CD4-positive, alpha-beta memory T cell (primary cell): Measurements from ENCODE around the gene AGPAT4. TPM values are rescaled to one million over a fixed set of nuclear protein-coding genes. Genes with fewer than 3 reads are reported as not detected.

Experiments
- CTCF ChIA-PET: fragments of 350-600 bp; sonication (Branson Sonifier 250); formaldehyde crosslinking; loops from one replicate; lab custom pipeline; 2021; ENCODE audit warnings: inconsistent platforms; ENCODE audit not compliant: partially characterized antibody; lab: Charles Lee
- POLR2A ChIA-PET: fragments of 350-600 bp; sonication (Branson Sonifier 250); formaldehyde crosslinking; loops from one replicate; lab custom pipeline; 2021; ENCODE audit not compliant: partially characterized antibody; lab: Charles Lee
- DNase-seq, 5 donors: peaks; one replicate each; pipeline versions ENCODE4 v3.0.0 to v3.0.0-alpha.2; 2020 to 2022; ENCODE audit warnings: mixed read lengths in 1 of 5
- H3K27ac ChIP-seq: one replicate; pipeline ENCODE4 v1.7.0; 2013; ENCODE audit warnings: low read depth, low read length
- H3K27me3 ChIP-seq: 2 replicates; pipeline ENCODE4 v1.7.0; 2013; ENCODE audit warnings: mild to moderate bottlenecking, low read length, moderate library complexity; ENCODE audit not compliant: insufficient read depth
- H3K36me3 ChIP-seq: 2 replicates; pipeline ENCODE4 v1.7.0; 2013; ENCODE audit warnings: mild to moderate bottlenecking, low read length, moderate library complexity; ENCODE audit not compliant: insufficient read depth
- H3K4me1 ChIP-seq: 2 replicates; pipeline ENCODE4 v1.7.0; 2013; ENCODE audit warnings: mild to moderate bottlenecking, low read length, moderate library complexity; ENCODE audit not compliant: insufficient read depth
- H3K4me3 ChIP-seq, 2 donors: one replicate each; pipeline ENCODE4 v1.7.0; 2013; ENCODE audit warnings: low read length in 2 of 2, mild to moderate bottlenecking in 1 of 2
- H3K9me3 ChIP-seq, 2 donors: one replicate each; pipeline ENCODE4 v1.7.0; 2013; ENCODE audit warnings: low read length in 2 of 2, control low read depth in 1 of 2; ENCODE audit not compliant: control insufficient read depth in 1 of 2
- H3K27ac Mint-ChIP-seq, 7 donors: one replicate each; pipeline ENCODE4 v1.8.0; 2020 to 2021; ENCODE audit warnings: mixed read lengths in 7 of 7, mild to moderate bottlenecking in 6 of 7, inconsistent platforms in 3 of 7, moderate library complexity in 3 of 7
- H3K27me3 Mint-ChIP-seq, 2 donors: one replicate each; pipeline ENCODE4 v1.8.0; 2020 to 2021; ENCODE audit warnings: mixed read lengths in 2 of 2
- H3K36me3 Mint-ChIP-seq, 2 donors: one replicate each; pipeline ENCODE4 v1.8.0; 2020 to 2021; ENCODE audit warnings: mixed read lengths in 2 of 2, inconsistent platforms in 1 of 2, mild to moderate bottlenecking in 1 of 2
- H3K4me1 Mint-ChIP-seq, 4 donors: one replicate each; pipeline ENCODE4 v1.8.0; 2020 to 2021; ENCODE audit warnings: mixed read lengths in 4 of 4, mild to moderate bottlenecking in 1 of 4
- H3K4me3 Mint-ChIP-seq, 8 donors: one replicate each; pipeline ENCODE4 v1.8.0; 2020 to 2021; ENCODE audit warnings: mixed read lengths in 8 of 8, mild to moderate bottlenecking in 7 of 8, moderate library complexity in 6 of 8, inconsistent platforms in 3 of 8
- H3K9me3 Mint-ChIP-seq, 8 donors: one replicate each; pipeline ENCODE4 v1.8.0; 2020 to 2021; ENCODE audit warnings: mixed read lengths in 8 of 8, mild to moderate bottlenecking in 5 of 8, inconsistent platforms in 3 of 8, moderate library complexity in 1 of 8
- intact Hi-C: fragments of 100-400 bp; cut with micrococcal nuclease; formaldehyde crosslinking; loops from one replicate; pipeline ENCODE4 v1.15.1; 2023
- polyA plus RNA-seq, 2 donors: library from polyadenylated mRNA; unstranded; fragments of 300-500 nt; fragmentation: Illumina TruSeq; gene quantifications; one replicate each; pipeline ENCODE4 v1.2.3, GENCODE V29; 2021
- total RNA-seq, 2 experiments: library from RNA; stranded (reverse); gene quantifications; one replicate each; pipeline ENCODE4 v1.2.3, GENCODE V29; 2021

Gene AGPAT4
- total and polyA plus RNA-seq, 4 experiments from 2014 or later: 3.6 to 6.9 (median 4.1) TPM

DNA sequence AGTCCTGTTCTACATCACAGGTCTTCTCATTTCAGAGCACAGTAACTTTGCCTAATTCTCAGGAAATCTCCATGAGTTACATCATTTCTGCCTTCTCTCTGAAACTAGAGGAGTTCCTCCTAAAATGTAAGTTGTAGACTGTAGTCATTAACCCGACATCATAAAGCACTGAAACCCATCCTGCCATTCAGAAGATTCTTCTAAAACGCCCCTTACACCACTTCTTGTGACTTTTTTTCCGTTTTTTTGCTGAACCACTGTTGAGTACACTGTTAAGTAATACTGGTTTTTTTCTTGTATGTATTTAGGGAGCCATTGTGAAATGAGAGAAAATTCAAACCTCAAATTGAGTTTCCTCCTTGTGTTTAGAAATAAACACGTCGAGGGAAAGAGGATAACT is 164.9 kb downstream of the AGPAT4 start:
- Mint-ChIP-seq H3K9me3 (peaks cover 0 to 2% (median 0%) of the 10 kb centered on the region in 8 donors), H3K27me3 (no peaks in the 10 kb centered on the region), H3K4me3 (no peak overlapping the region), H3K27ac (peak overlapping the region in 3 of 7 donors; percentile 20 to 32 (median 28)), H3K4me1 (peaks cover 17 to 20% (median 17%) of the 10 kb centered on the region in 4 donors), H3K36me3 (peaks cover 84 to 87% of the 10 kb centered on the region in 2 donors)
- no peak overlapping the region for H3K4me3 ChIP-seq
- H3K4me1 ChIP-seq: peaks cover 14% of the 10 kb centered on the region
- intact Hi-C loops: no loop called here
- CTCF ChIA-PET: no interaction called here
- DNase-seq: no peak
- H3K27ac ChIP-seq: no peak overlapping the region
- H3K36me3 ChIP-seq: peaks cover 58% of the 10 kb centered on the region
- no peaks in the 10 kb centered on the region for H3K27me3 ChIP-seq
- POLR2A ChIA-PET: interaction anchor here (0.8 to 1.3 kb wide), 2 partner anchors 29 to 117 kb away, joined by 3 read pairs; no protein-coding TSS in a partner anchor
- H3K9me3 ChIP-seq: no peaks in the 10 kb centered on the region

DNA sequence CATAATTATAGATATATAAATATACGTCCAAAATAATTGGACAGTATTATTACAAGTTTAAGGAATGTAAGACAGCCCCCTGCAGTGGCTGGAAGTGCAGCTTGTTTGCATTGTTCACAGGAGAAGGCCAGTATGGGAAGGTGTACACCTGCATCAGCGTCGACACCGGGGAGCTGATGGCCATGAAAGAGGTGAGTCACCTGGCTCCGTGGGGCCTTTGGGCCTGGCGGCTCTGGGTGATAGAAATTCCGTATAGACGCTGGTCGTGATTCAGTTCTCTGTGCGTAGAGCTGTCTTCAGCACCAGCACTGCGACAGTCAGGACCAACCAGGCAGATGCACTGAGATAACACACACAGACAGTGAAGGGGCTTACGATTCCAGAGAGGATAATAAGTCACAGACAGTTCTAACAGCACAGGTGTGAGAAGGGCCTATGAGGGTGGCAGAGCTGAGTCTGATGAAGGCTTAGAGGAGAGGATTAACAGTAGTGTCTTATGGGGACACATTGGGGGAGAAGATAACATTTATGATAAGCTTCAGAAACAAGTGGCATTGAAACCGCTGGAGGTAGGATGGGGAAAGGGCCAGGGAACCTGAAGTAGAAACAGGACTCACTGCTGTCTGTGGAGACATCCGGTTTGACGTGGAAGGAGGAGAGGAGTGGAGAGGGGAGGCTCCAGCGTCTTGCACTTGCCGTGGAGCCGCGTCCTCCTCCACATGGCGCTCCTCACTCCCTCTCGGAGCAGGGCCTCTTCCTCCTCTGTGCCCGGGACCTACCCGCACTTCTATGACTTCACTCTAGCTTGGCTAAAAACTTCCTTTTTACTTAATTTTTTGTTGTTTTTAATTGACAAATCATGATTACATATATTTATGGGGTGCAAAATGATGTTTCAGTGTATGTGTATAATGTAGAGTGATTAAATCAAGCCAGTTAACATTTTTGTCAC is 165.8 kb downstream of the AGPAT4 start:
- no peak for DNase-seq
- Histone ChIP-seq H3K4me3 (no peak overlapping the region), H3K4me1 (peaks cover 14% of the 10 kb centered on the region), H3K27me3 (no peaks in the 10 kb centered on the region), H3K9me3 (no peaks in the 10 kb centered on the region), H3K36me3 (peaks cover 59% of the 10 kb centered on the region), H3K27ac (no peak overlapping the region)
- ChIA-PET CTCF (interaction anchor here (1.3 kb wide), 1 partner anchor 266 kb away, joined by 3 read pairs; no protein-coding TSS in a partner anchor), POLR2A (interaction anchor here (1.3 kb wide), 1 partner anchor 116 kb away, joined by 3 read pairs; no protein-coding TSS in a partner anchor)
- intact Hi-C loops: no loop called here
- peak overlapping the region in 4 of 7 donors; percentile 42 to 78 (median 48) for H3K27ac Mint-ChIP-seq
- H3K36me3 Mint-ChIP-seq: peaks cover 87 to 90% of the 10 kb centered on the region in 2 donors
- peaks cover 15 to 20% (median 17%) of the 10 kb centered on the region in 4 donors for H3K4me1 Mint-ChIP-seq
- peaks cover 0 to 2% (median 0%) of the 10 kb centered on the region in 8 donors for H3K9me3 Mint-ChIP-seq
- H3K27me3 Mint-ChIP-seq: no peaks in the 10 kb centered on the region
- no peak overlapping the region for H3K4me3 Mint-ChIP-seq

- Histone ChIP-seq H3K27ac (no peak overlapping the region), H3K4me1 (no peaks in the 10 kb centered on the region), H3K9me3 (no peaks in the 10 kb centered on the region), H3K36me3 (peaks cover 46% of the 10 kb centered on the region), H3K27me3 (no peaks in the 10 kb centered on the region), H3K4me3 (no peak overlapping the region)
- Mint-ChIP-seq H3K4me1 (peaks cover 0 to 3% (median 2%) of the 10 kb centered on the region in 4 donors), H3K4me3 (no peak overlapping the region), H3K9me3 (no peaks in the 10 kb centered on the region), H3K27me3 (no peaks in the 10 kb centered on the region), H3K27ac (peak overlapping the region in 4 of 7 donors; percentile 11 to 78 (median 61)), H3K36me3 (peaks cover 77 to 78% of the 10 kb centered on the region in 2 donors)
- no peak for DNase-seq
- CTCF ChIA-PET: interaction anchor here (0.9 kb wide), 1 partner anchor 287 kb away, joined by 3 read pairs; no protein-coding TSS in a partner anchor
- intact Hi-C loops: no loop called here
- POLR2A ChIA-PET: no interaction called here
Measured at GRCh38 chr6:161105408-161105807, 168.5 kb downstream of the AGPAT4 start.

- intact Hi-C loops: loop anchor here (5.0 kb wide), 1 partner anchor 267 kb away; no protein-coding TSS in a partner anchor
Measured at GRCh38 chr6:161104966-161105365, 168.9 kb downstream of the AGPAT4 start.

GRCh38 chr6:161103475-161103874 is 170.4 kb downstream of the AGPAT4 start:
- H3K4me1 ChIP-seq: no peaks in the 10 kb centered on the region
- no peak overlapping the region for H3K4me3 ChIP-seq
- CTCF ChIA-PET: no interaction called here
- POLR2A ChIA-PET: no interaction called here
- Mint-ChIP-seq H3K36me3 (peaks cover 68 to 76% of the 10 kb centered on the region in 2 donors), H3K4me3 (no peak overlapping the region), H3K27me3 (no peaks in the 10 kb centered on the region), H3K4me1 (peaks cover 0 to 2% (median 0%) of the 10 kb centered on the region in 4 donors), H3K27ac (peak overlapping the region in 5 of 7 donors; percentile 1 to 83 (median 38)), H3K9me3 (no peaks in the 10 kb centered on the region)
- no peak overlapping the region for H3K27ac ChIP-seq
- H3K36me3 ChIP-seq: peaks cover 33% of the 10 kb centered on the region
- intact Hi-C loops: loop anchor here (5.0 kb wide), 1 partner anchor 269 kb away; no protein-coding TSS in a partner anchor
- H3K27me3 ChIP-seq: no peaks in the 10 kb centered on the region
- no peak for DNase-seq
- H3K9me3 ChIP-seq: no peaks in the 10 kb centered on the region

More at GRCh38 chr6:161104966-161105365, 168.9 kb downstream of the AGPAT4 start:
- peaks cover 74 to 78% of the 10 kb centered on the region in 2 donors for H3K36me3 Mint-ChIP-seq
- Histone ChIP-seq H3K9me3 (no peaks in the 10 kb centered on the region), H3K27me3 (no peaks in the 10 kb centered on the region), H3K36me3 (peaks cover 42% of the 10 kb centered on the region), H3K27ac (no peak overlapping the region), H3K4me3 (no peak overlapping the region), H3K4me1 (no peaks in the 10 kb centered on the region)
- H3K4me3 Mint-ChIP-seq: no peak overlapping the region
- H3K4me1 Mint-ChIP-seq: peaks cover 0 to 2% (median 0%) of the 10 kb centered on the region in 4 donors
- no peaks in the 10 kb centered on the region for H3K27me3 Mint-ChIP-seq
- H3K27ac Mint-ChIP-seq: peak overlapping the region in 5 of 7 donors; percentile 37 to 84 (median 65)
- ChIA-PET POLR2A (no interaction called here), CTCF (no interaction called here)
- no peak for DNase-seq
- H3K9me3 Mint-ChIP-seq: no peaks in the 10 kb centered on the region

GRCh38 chr6:161101517-161101916 is 172.3 kb downstream of the AGPAT4 start:
- Histone ChIP-seq H3K27me3 (no peaks in the 10 kb centered on the region), H3K36me3 (peaks cover 23% of the 10 kb centered on the region), H3K4me1 (no peaks in the 10 kb centered on the region), H3K27ac (no peak overlapping the region), H3K4me3 (no peak overlapping the region), H3K9me3 (no peaks in the 10 kb centered on the region)
- H3K27ac Mint-ChIP-seq: peak overlapping the region in 3 of 7 donors; percentile 11 to 55 (median 47)
- H3K36me3 Mint-ChIP-seq: peaks cover 64 to 71% of the 10 kb centered on the region in 2 donors
- no peak for DNase-seq
- H3K4me1 Mint-ChIP-seq: peaks cover 0 to 2% (median 0%) of the 10 kb centered on the region in 4 donors
- H3K9me3 Mint-ChIP-seq: no peaks in the 10 kb centered on the region
- no peaks in the 10 kb centered on the region for H3K27me3 Mint-ChIP-seq
- ChIA-PET POLR2A (no interaction called here), CTCF (interaction anchor here (0.9 to 1.5 kb wide), 5 partner anchors 10 to 270 kb away, joined by 3 to 5 read pairs (median 4); partner anchors contain the start of gene MAP3K4)
- intact Hi-C loops: loop anchor here (5.0 kb wide), 1 partner anchor 271 kb away; no protein-coding TSS in a partner anchor
- no peak overlapping the region for H3K4me3 Mint-ChIP-seq

DNA sequence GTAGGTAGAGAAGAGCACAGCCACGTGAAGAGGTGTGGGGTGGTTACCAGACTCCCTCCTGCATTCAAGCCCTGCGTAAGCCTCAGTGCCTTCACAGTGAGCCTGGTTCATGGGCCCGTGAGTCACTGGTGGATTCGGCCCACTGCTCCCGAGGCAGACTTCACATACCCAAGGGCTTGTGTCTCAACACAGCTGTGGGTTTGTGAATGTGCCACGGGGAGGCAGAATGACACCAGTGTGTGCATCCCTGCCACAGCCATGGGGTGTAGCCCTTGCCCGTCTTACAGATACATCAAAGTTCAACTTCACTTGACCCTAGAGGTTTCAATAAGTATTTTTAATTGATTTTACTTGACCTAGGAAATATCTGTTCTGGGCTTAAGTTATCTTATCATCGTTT is 173.8 kb downstream of the AGPAT4 start:
- Mint-ChIP-seq H3K27ac (peak overlapping the region in 1 of 7 donors; percentile 48), H3K36me3 (peaks cover 64 to 68% of the 10 kb centered on the region in 2 donors), H3K4me1 (peaks cover 0 to 2% (median 0%) of the 10 kb centered on the region in 4 donors), H3K4me3 (no peak overlapping the region), H3K9me3 (no peaks in the 10 kb centered on the region), H3K27me3 (no peaks in the 10 kb centered on the region)
- no peak overlapping the region for H3K27ac ChIP-seq
- CTCF ChIA-PET: no interaction called here
- POLR2A ChIA-PET: no interaction called here
- intact Hi-C loops: loop anchor here (5.0 kb wide), 1 partner anchor 272 kb away; no protein-coding TSS in a partner anchor
- H3K36me3 ChIP-seq: peaks cover 23% of the 10 kb centered on the region
- H3K9me3 ChIP-seq: no peaks in the 10 kb centered on the region
- DNase-seq: no peak
- no peak overlapping the region for H3K4me3 ChIP-seq
- no peaks in the 10 kb centered on the region for H3K4me1 ChIP-seq
- H3K27me3 ChIP-seq: no peaks in the 10 kb centered on the region
